Skin epidermis (tissue), 12 donors: Measurements from ENCODE around the gene ZNF583.

Experiments used
- H3K27ac ChIP-seq, 21 experiments: fragments of 200-600 bp; sonication (generic) in 11 of 21; one replicate each; pipeline ENCODE4 v1.5.0; 2020; ENCODE audit warnings: mild to moderate bottlenecking in 3 of 21, inconsistent platforms in 2 of 21, moderate library complexity in 2 of 21
- H3K4me3 ChIP-seq, 7 experiments: fragments of 200-600 bp; sonication (generic) in 2 of 7; one replicate each; pipeline ENCODE4 v1.5.0; 2020; ENCODE audit warnings: inconsistent platforms in 2 of 7, mild to moderate bottlenecking in 2 of 7, moderate library complexity in 1 of 7

Gene ZNF583

GRCh38 chr19:56423985-56424353 is 19.8 kb downstream of the ZNF583 start:
- no peak overlapping the region for H3K4me3 ChIP-seq
- H3K27ac ChIP-seq, result no peak overlapping the region

- H3K4me3 ChIP-seq, result no peak overlapping the region
These were observed 37.2 kb downstream of the ZNF583 start for GRCh38 chr19:56441206-56441792.

GRCh38 chr19:56474308-56474707 is 70.2 kb downstream of the ZNF583 start:
- no peak overlapping the region for H3K4me3 ChIP-seq

More at GRCh38 chr19:56441206-56441792, 37.2 kb downstream of the ZNF583 start:
- no peak overlapping the region for H3K27ac ChIP-seq

GRCh38 chr19:56476093-56476492 is 72.0 kb downstream of the ZNF583 start:
- H3K27ac ChIP-seq, result peak overlapping the region in 1 of 21 experiments; percentile 83
- no peak overlapping the region for H3K4me3 ChIP-seq

More at GRCh38 chr19:56474308-56474707, 70.2 kb downstream of the ZNF583 start:
- H3K27ac ChIP-seq, result no peak overlapping the region
